ES-I3 (cell line): Measurements from ENCODE around the gene VAMP4.

Experiments
- H3K36me3 ChIP-seq: 2 replicates; pipeline ENCODE4 v1.6.1; 2013; ENCODE audit warnings: mild to moderate bottlenecking, low read length, control low read depth, moderate library complexity; ENCODE audit not compliant: insufficient read depth
- H3K4me1 ChIP-seq: 2 replicates; pipeline ENCODE4 v1.6.1; 2013; ENCODE audit warnings: mild to moderate bottlenecking, control low read depth, low read length; ENCODE audit not compliant: insufficient read depth
- H3K9ac ChIP-seq: 2 replicates; pipeline ENCODE4 v1.6.1; 2013; ENCODE audit warnings: low read depth, mild to moderate bottlenecking, low read length, moderate library complexity
- H3K9me3 ChIP-seq: 2 replicates; pipeline ENCODE4 v1.6.1; 2013; ENCODE audit warnings: mild to moderate bottlenecking, low read length, moderate library complexity; ENCODE audit not compliant: control insufficient read depth, insufficient read depth

VAMP4 gene

DNA sequence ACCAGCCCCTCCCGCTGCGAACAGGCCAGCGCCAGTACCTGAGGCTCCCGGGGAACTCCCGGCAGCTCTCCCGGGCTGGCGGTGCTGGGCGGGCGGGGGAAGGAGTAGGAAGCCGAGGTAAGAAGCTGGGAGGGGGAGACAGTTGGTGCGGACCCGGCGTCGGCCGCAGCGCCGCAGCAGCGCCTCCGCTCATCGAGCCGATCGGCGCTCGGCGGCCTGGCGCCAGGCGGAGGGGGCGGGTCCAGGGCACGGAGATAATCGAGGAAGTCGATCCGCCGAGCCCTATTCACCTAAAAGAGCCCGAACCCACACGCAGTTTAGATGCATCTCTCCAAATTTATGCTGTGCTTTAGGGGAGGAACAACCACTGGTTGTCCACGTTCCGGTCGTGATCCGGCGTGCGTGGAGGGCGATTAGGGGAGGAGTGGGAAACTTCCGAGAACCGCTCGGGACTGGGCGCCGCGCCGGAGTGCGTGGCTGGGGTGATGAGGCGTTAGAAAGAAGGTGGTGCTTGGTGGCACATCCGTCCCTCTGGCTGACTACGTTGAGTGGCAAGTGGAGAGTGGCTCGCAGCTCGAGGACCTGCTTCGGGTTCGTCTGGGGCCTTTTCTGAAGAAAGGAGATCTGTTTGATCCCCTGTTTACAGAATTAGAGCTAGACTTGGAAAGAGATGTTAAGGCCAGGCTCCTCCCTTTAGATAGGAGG lies at the start of gene VAMP4:
Gene VAMP4 (minus strand): TSS at position 194 of the 705 bp plus-strand sequence. CDS start 3,651 bp downstream, outside the sequence.
- peaks cover 27% of the 10 kb centered on the region for H3K4me1 ChIP-seq
- H3K9ac ChIP-seq: peak within 1 kb of the TSS; percentile 91
- H3K9me3 ChIP-seq: no peaks in the 10 kb centered on the region
- H3K36me3 ChIP-seq: no peaks in the 10 kb centered on the region

GRCh38 chr1:171790318-171790717 lies 48.5 kb upstream of the VAMP4 start:
- no peaks in the 10 kb centered on the region for H3K9me3 ChIP-seq
- H3K4me1 ChIP-seq: no peaks in the 10 kb centered on the region
- no peak overlapping the region for H3K9ac ChIP-seq
- H3K36me3 ChIP-seq: peaks cover 55% of the 10 kb centered on the region

DNA sequence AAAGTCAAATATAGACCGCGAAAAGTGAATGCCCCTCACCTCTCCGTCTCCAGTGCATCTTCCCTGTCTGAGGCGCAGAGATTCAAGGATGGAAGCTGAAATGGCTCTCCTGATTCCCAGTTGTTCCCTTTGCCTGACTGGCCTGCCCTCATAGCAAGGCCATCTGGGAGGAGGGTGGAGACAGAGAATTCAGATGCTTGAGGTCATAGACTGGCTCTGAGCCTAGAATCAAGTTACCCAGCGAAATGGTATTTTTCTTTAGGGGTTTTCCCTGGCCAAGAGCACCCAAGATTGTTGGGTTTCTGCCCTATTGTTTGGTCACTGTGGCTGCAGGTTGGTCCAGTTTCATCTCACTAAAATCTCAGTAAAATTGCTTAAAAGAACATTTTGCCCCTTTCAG lies 46.8 kb upstream of the VAMP4 start:
- no peaks in the 10 kb centered on the region for H3K4me1 ChIP-seq
- H3K9me3 ChIP-seq: no peaks in the 10 kb centered on the region
- H3K9ac ChIP-seq: no peak overlapping the region
- H3K36me3 ChIP-seq: peaks cover 54% of the 10 kb centered on the region

DNA sequence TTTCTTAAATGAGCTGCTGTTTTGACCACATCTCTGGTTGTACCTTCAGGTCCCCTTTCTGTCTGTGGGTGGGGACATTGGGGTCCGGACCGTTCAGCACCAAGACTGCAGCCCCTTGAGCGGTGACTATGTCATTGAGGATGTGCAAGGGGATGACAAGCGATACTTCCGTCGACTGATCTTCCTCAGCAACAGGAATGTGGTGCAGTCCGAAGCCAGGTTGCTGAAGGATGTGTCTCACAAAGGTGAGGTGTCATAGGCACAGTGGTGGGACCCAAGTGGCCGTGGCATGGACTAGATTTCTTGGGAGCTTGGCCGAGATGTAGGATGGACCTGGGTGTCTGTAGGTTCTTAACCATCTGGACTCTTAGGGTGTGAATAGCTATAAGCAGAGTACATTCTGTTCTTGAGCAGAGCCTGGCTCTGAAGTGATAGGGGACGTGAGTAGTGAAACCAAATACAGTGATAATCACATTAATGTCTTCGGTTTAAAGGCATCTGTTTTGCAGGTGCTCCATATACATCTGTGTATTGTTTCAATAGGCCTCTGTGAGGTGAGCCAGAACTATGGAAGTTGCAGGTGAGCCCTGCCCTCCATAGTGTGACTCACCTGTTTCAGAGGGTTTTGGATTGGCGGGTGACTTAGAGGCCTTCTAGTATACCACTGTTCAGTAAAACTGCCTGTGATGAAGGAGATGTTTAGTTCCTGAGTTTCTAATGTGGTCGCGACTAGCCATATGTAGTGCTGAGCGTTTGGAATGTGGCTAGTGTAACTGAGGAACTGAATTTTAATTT lies 46.0 kb upstream of the VAMP4 start:
- H3K4me1 ChIP-seq: no peaks in the 10 kb centered on the region; the same call in 1 of the 2 replicates
- no peaks in the 10 kb centered on the region for H3K9me3 ChIP-seq
- H3K36me3 ChIP-seq: peaks cover 51% of the 10 kb centered on the region
- no peak overlapping the region for H3K9ac ChIP-seq

GRCh38 chr1:171786534-171786933 lies 44.7 kb upstream of the VAMP4 start:
- Histone ChIP-seq H3K4me1 (no peaks in the 10 kb centered on the region; the same call in 1 of the 2 replicates), H3K9me3 (no peaks in the 10 kb centered on the region), H3K36me3 (peaks cover 42% of the 10 kb centered on the region), H3K9ac (no peak overlapping the region)

- Histone ChIP-seq H3K9me3 (no peaks in the 10 kb centered on the region), H3K9ac (no peak overlapping the region), H3K4me1 (no peaks in the 10 kb centered on the region; the same call in 1 of the 2 replicates), H3K36me3 (peaks cover 36% of the 10 kb centered on the region)
These were observed 43.9 kb upstream of the VAMP4 start for GRCh38 chr1:171785766-171786165.

DNA sequence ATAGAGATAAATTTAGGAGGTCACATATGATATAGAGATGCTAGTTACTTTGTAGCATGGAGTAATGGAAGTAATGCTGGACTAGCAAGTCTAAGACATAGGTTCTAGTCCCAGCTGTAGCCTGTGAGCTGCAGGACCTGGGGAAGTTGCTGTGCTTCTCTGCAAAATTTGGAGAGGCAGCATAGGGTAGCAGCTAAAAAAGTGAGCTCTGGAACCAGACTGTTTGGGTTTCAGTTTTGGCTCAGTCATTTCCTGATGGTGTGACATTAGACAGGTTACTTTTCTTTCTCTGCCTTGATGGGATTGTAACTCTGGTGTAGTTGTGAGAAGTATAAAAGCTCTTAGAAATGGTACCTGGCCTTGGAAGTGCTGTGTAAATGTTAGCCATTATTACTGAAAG lies 42.9 kb upstream of the VAMP4 start:
- H3K9ac ChIP-seq: no peak overlapping the region
- H3K9me3 ChIP-seq: no peaks in the 10 kb centered on the region
- H3K4me1 ChIP-seq: no peaks in the 10 kb centered on the region; the same call in 1 of the 2 replicates
- peaks cover 36% of the 10 kb centered on the region for H3K36me3 ChIP-seq

GRCh38 chr1:171783816-171784530 lies 42.1 kb upstream of the VAMP4 start:
- H3K9me3 ChIP-seq: no peaks in the 10 kb centered on the region
- no peak overlapping the region for H3K9ac ChIP-seq
- H3K36me3 ChIP-seq: peaks cover 32% of the 10 kb centered on the region
- H3K4me1 ChIP-seq: no peaks in the 10 kb centered on the region; the same call in 1 of the 2 replicates

DNA sequence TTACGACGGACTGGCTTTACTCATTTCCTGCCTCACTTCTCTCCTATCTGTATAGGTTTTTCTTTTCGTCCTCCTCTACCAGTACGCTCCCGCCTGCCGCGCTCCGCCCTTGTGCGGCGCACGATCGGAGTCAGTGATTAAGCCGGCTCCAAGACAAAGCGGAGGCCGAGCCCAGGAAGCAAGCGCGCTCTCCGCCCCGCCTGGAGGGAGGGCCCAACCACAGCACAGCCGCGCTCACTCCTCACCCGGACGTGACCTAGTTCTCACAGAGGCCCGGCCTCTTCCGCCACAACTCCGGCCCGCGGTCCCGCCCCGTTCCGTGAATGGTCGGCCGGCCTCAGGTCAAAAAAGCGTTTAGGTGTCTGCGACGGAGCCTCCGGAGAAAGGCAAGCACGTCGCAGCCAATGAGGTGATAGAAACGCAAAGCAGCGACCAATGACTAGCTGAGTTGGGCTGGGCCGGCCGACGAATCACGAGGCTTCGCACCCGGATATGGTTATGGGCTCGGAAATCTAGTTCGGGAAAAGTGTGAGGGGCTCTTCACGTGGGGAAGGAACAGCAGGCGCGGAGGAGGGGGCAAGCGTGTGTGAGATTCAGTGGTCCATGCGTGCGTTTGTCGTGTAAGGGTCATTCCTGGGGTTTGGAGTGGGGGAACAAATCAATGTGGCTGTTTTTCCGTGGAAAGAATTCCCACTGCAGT lies 39.5 kb upstream of the VAMP4 start, which contains the start of gene METTL13:
Gene METTL13 (plus strand): TSS at position 485 of the 700 bp plus-strand sequence. CDS start 308 bp downstream, outside the sequence.
- Histone ChIP-seq H3K9ac (peak within 1 kb of the TSS; percentile 99), H3K4me1 (no peaks in the 10 kb centered on the region; the same call in 1 of the 2 replicates), H3K36me3 (peaks cover 16% of the 10 kb centered on the region), H3K9me3 (no peaks in the 10 kb centered on the region)

GRCh38 chr1:171780583-171781175 lies 38.8 kb upstream of the VAMP4 start:
- no peaks in the 10 kb centered on the region for H3K9me3 ChIP-seq
- H3K36me3 ChIP-seq: peaks cover 10% of the 10 kb centered on the region
- no peaks in the 10 kb centered on the region; the same call in 1 of the 2 replicates for H3K4me1 ChIP-seq
- H3K9ac ChIP-seq: peak overlapping the region; percentile 64

DNA sequence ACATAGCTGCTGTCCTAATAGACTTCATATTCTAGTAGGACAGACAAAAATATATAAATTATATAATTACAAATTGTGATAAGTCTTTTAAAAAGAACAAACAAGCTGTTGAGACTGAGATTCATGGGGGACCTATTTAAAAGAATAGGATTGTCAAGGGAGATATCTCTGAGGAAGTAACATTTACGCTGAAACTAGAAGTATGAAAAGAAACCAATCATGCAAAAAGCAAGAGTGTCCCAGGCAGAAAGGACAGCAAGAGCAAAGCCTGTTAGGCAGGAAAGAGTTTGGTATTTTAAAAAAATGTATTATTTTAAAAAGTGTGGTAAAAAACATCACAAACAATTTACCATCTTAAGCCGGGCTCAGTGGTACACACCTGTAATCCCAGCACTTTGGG lies 30.4 kb upstream of the VAMP4 start:
- H3K36me3 ChIP-seq: no peaks in the 10 kb centered on the region
- no peak overlapping the region for H3K9ac ChIP-seq

GRCh38 chr1:171769754-171770153 lies 27.9 kb upstream of the VAMP4 start:
- H3K4me1 ChIP-seq: no peaks in the 10 kb centered on the region
- H3K9ac ChIP-seq: no peak overlapping the region
- no peaks in the 10 kb centered on the region for H3K9me3 ChIP-seq

More for the DNA sequence above, 30.4 kb upstream of the VAMP4 start:
- Histone ChIP-seq H3K4me1 (no peaks in the 10 kb centered on the region), H3K9me3 (no peaks in the 10 kb centered on the region)

DNA sequence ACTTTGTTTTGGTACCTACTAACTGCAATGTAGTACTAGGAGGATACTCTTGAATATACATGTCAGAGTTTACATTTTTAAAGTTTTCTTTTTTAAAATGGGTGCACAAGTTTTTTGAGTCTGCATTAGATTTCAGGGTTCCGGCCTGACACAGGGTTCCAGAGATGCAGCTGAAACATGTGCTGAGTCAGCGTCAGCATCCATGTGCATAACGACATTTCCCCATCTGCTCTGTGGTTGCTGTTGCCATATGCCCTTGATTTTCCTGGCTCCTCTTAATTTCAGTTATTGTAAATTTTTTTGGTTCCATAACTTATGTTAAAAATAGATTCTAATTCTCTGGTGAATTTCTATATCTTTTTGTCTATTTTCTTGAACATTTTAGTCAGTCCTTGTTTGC lies 27.3 kb upstream of the VAMP4 start:
- Histone ChIP-seq H3K9ac (no peak overlapping the region), H3K4me1 (no peaks in the 10 kb centered on the region), H3K9me3 (no peaks in the 10 kb centered on the region; the same call in 1 of the 2 replicates), H3K36me3 (no peaks in the 10 kb centered on the region)

More at GRCh38 chr1:171769754-171770153, 27.9 kb upstream of the VAMP4 start:
- H3K36me3 ChIP-seq: no peaks in the 10 kb centered on the region
